DMS153 (cell line): ENCODE measurements around the gene SLC16A10.

Experiments used
- DNase-seq: peaks from one replicate; lab custom pipeline; 2025; lab: John Stamatoyannopoulos, UW

The SLC16A10 gene

DNA sequence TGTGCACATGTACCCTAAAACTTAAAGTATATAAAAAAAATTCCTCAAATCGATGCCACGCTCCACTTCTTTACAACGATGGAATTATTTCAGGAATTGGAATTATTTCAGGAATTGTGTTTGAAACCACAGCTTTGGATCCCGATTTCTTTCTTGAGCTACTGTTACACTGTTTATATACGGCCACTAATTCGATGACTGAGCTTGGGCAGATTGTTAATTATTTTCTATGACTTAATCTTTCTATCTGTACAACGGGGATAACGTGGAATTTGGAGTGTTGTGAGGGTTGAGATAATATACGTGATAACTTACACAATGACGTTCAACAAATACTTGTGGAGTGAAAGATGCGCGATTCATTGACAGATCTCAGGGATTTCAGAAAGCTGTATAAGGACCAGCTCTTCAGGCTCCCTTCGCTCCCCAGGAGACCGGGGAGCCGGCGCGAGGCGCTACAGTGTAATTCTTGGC lies 171.3 kb downstream of the SLC16A10 start:
- DNase-seq, result no peak

DNA sequence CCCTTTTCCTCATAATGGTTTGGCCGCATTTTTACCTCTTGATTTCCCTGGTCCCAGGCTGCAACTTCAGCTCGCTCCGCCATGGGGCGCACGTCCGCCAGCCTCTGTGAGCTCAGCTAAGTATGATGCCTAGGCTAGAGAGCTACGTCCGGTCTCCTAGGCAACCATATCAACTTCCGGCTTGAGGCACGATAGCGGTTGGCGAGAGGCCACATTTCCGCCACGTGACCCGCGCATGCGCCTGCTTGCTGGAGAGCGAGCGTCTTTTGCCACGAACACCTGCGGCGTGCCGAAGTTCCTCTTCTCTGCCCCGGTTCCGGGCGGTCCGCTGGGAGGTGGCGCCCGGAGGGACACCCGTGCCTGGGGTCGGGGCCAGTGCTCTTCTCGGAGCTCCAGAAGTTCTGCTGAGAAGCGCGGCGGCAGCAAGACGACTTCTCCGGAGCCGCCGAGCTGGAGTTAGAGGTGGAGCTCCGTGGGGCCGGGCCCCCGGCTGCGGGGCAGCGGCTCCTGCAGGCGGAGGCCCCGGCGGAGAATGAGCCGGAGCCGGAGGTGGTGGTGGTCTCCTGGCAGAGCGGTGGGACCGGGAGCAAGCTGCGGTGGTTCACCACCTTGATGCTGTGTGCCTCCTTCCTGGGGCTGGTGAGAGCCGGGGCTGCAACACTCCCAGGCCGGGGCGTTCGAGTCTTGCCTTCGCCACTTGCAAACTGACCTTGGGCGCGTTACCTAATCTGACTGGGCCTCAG lies 172.0 kb downstream of the SLC16A10 start:
- peak; percentile 99 for DNase-seq

DNA sequence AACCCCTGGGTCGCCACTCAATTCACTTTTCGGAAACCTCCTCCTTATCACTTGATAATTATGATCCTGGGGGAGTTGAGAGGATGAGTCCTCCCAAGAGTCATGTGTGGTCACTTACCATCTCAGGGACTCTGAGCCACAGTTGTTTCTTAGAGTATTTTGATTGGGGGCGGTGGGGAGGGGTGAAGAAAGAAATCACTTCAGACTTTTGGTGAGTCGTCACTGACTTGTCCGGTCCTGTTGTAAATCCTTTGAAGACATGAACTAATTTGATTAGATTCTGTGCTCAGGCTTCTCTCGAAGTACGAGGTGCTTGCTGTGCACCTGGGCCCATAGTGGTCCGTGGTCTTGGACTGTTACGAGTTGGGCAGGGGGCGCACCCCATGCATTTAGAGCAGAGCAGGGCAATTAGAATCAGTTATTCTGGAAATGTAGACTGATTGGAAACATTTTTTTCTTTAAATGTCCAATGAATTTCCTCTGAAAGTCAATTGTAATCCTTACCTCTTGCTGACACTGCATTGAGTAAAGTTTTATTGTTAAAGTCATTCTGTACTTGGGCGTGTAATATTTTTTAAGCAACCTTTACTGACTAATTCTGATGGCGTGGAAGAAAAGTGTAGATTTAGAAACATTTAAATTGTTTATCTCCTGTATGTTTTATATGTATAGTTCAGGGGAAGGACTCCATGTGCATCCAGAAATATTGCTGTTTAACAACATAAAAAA lies 173.4 kb downstream of the SLC16A10 start:
- no peak for DNase-seq

DNA sequence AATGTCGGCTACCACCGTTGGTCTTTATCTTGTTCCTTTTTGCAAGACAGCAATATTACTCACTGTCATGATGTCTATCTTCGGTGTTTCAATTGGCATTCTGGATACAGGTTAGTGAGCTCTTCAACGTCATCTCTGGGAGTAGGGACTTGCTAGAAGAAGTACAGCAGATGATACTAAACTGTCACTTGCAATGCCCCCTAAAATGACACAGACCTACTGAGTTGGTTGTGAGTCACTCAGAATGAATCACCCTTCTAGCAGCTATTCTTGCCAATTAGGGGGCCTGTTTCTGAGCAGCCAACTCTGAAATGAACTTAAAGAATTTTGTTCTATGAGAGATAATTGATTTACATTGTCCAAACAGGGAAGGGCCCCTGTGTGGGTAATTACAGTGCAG lies 176.5 kb downstream of the SLC16A10 start:
- DNase-seq, result no peak

DNA sequence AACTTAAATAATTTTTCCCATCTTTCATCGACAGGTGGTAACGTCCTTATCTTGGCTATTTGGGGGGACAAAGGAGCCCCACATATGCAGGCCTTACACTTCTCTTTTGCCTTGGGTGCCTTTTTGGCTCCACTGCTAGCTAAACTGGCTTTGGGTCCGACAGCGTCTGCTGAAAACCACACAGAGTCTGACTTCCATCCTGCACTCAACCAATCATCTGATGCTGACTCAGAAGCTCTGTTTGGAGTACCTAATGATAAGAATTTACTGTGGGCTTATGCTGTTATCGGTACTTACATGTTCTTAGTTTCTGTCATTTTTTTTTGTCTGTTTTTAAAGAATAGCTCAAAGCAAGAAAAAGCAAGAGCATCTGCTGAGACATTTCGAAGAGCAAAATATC lies 178.5 kb downstream of the SLC16A10 start:
- DNase-seq, result no peak

DNA sequence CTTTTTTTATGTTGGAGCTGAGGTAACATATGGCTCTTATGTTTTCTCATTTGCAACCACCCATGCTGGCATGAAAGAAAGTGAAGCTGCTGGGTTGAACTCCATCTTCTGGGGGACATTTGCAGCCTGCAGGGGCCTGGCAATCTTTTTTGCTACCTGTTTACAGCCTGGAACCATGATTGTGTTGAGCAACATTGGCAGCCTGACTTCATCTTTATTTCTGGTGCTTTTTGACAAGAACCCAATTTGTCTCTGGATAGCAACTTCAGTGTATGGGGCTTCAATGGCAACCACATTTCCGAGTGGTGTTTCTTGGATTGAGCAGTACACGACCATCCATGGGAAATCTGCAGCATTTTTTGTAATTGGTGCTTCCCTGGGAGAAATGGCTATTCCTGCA lies 179.0 kb downstream of the SLC16A10 start:
- DNase-seq, result no peak

DNA sequence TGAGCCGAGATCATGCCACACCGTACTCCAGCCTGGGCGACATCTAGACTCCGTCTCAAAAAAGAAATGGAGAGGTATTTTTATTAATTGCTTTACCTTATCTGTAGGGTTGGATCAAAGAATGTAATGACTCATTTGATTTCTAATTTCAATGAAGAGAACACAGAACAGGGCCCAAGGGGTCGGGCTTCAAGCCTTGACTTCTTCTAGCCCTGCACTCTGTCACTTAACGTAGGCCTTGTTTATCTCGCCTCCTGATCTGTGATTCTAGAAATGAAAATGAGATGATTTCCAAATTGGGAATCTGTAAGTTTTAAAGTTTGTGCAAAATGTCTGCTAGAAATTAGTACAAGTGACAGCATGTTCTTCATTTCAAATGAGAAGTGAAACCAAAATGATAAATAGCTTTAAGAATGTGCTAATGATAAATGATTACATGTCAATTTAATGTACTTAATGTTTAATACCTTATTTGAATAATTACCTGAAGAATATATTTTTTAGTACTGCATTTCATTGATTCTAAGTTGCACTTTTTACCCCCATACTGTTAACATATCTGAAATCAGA lies 180.5 kb downstream of the SLC16A10 start:
- DNase-seq, result no peak

DNA sequence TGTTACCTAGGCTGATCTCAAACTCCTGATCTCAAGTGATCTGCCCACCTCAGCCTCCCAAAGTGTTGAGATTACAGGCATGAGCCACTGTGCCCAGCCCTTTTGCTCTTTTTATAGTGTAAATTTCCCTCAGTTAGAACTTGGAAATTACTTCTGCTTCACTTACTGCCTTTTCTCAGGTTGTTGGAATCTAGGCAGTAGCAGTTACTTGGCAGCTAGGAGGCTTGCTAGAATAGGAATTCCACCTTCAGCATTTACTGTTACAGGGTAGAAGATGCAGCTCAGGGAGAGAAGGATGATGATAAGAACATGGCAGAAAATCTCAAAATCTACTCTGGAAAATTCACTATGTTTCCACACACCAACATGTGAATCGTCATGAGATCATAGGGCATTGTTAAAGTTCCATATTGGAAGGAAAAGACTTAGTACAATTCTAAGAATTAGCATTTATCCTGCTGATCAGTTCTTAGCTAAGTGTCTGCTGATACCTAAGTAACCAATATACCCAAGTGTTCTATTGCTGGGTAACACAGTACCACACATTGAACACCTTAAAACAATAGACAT lies 182.2 kb downstream of the SLC16A10 start:
- no peak for DNase-seq

DNA sequence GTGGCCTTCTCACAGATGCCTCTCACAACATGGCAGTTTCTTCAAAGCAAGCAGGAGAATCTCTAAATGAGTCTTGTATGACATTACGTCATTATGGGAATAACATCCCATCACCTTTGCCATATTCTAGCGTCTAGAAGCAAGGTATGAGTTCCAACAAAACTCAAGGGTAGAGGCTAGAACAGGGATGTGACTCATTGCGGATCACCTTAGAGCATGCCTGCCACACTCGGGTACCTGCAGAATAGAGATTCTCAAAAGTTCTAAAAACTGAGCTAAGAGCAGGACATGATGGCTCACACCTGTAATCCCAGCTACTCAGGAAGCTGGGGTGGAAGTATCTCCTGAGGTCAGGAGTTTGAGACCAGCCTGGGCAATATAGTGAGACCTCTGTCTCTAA lies 182.8 kb downstream of the SLC16A10 start:
- no peak for DNase-seq

DNA sequence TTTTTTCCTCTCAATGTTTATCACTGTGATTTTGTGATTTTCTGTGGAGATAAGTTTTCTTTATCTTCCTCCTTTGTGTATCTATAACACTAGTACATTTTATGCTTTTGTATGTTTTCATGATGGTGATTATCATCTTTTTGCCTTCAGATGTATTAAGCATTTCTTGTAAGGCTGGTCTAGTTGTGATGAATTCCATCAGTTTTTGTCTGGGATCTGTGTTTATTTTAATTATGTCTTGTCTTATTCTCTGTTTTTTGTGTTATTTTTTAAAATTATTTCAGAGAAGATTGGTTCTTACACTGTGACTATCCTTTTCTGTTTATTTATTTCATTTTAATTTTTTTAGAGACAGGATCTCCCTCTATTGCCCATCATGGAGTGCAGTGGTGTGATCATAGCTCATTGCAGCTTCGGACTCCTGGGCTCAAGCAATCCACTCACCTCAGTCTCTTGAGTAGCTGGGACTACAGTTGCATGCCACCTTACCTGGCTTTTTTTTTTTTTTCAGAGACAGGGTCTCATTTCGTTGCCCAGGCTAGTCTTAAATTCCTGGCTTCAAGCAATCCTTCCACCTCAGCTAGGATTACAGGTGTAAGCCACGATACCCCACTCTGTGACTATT lies 187.4 kb downstream of the SLC16A10 start:
- no peak for DNase-seq

DNA sequence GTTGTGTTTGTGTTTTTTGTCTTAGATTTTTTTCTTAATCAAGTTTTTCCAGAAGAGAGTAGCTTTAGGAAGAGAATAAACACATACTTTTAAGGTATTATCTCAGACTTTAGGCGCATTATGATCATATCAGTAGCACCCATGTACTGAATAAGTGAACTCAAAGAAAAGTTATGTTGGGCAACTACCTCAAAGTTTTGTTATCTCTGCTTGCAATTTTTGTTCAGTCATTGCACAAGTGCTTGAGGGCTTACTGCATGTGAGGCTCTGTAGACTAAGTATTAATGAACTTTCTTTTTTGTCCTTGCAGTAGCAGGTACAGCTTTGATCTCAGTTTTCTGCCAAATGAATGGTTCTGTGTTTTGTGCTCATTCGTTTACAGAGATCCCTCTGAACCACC lies 189.0 kb downstream of the SLC16A10 start:
- DNase-seq, result no peak

DNA sequence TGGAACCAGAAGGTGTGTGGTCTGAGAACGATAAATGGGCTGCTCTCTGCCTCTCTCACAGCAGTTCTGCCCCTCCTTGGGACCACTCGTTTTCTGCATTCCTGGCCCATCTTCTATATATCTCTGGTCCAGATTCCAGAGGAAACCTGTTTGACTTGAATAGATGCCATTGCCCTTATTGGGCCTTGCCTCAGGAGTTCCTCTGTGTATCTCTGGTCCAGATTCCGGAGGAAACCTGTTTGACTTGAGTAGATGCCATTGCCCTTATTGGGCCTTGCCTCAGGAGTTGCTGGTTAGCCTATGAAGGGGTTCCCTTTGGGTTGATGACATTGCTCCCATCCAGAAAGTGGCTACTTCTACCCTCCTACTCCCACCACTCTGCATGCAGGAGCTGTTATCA lies 189.4 kb downstream of the SLC16A10 start:
- DNase-seq, result no peak

DNA sequence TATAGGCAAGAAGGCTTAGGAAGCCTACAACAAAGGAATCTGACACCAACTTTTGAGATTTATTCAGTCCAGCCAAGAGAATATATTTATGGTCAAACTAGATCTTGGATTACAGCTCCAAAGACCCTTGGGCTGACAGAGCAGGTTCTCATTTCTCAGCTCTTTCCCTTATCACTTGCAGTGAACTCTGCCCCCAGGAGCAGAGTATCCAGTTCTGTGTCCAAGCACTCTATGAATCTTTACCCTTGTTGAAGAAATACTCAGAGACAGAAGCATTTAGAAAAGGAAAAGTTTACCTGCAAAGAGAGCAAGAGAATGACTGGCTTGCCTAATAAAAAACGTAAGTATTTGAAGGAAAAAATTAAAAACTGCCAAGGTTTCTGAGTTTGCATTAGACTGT lies 190.5 kb downstream of the SLC16A10 start:
- DNase-seq, result no peak

DNA sequence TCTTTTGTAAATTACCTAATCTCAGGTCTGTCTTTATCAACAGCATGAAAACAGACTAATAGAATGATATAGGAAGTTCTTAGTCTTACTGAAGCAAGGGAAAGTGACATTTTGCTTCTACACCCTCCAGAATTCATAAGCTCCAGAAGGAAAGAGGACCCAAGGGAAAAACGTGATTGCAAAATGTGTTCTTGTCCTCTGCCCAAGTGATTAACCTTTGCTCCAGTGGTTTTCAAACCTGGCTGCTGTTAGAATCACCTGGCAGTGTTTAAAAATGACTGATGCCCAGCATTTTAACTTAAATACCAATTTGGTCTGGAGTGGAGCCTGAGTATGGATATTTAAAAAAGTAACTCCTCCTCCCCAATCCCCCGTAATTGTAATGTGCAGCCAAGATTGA lies 191.4 kb downstream of the SLC16A10 start:
- DNase-seq, result no peak

DNA sequence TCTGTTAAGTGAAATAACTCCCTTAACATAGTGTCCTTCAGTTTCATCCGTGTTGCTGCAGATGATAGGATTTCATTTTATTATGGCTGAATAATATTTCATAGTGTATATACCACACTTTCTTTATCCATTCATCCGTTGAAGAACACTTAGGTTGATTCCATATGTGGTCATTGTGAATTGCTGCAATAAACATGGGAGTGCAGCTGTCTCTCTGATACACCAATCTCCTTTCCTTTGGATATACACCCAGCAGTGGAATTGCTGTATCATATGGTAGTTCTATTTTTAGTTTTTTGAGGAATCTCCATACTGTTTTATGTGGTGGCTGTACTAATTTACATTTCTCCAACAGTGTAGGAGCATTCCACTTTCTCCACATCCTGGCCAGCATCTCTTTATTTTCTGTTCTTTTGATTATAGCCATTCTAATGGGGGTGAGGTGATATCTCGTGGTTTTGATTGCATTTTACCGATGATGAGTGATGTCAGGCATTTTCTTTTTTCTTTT lies 193.2 kb downstream of the SLC16A10 start:
- DNase-seq, result no peak
